Measurements from ENCODE around the gene WDHD1. TPM values are rescaled to one million over a fixed set of nuclear protein-coding genes. Genes with fewer than 3 reads are reported as not detected.

Gene WDHD1
- total and polyA plus RNA-seq, 2 of the 4 experiments (the other 2 are of a cell fraction), result 4.4 to 13.1 TPM

- dilution Hi-C loops (cut with HindIII; ENCODE audit: low sequenced_read_pairs, unreplicated experiment), result no loop called here
- Histone ChIP-seq H2AK9ac (replicated peaks; ENCODE audit: low read depth, low read length, poor library complexity) (no peak overlapping the region), H3K36me3 (ENCODE audit: control insufficient read depth, insufficient read depth, low read length) (no peaks in the 10 kb centered on the region; the same call in 1 of the 2 replicates), H4K8ac (ENCODE audit: low read depth in 2 of 2, low read length in 2 of 2) (no peak overlapping the region), H2BK20ac (ENCODE audit: low read depth, low read length) (no peak overlapping the region), H3K23ac (ENCODE audit: low read depth, low read length) (peak overlapping the region; percentile 63), H4K91ac (ENCODE audit: insufficient read depth, low read depth, low read length) (no peak overlapping the region), H4K5ac (ENCODE audit: low read depth, low read length) (peak overlapping the region; percentile 18; the same call in 1 of the 2 replicates), H4K20me1 (ENCODE audit: insufficient read depth, low read length) (peaks cover 7% of the 10 kb centered on the region; the same call in 1 of the 2 replicates), H3K14ac (replicated peaks; ENCODE audit: low read depth, low read length) (peak overlapping the region; percentile 3; the same call in 1 of the 2 replicates), H2BK5ac (ENCODE audit: low read depth, low read length, poor library complexity, severe bottlenecking) (no peak overlapping the region), H3K4me2 (ENCODE audit: low read depth, low read length) (peak overlapping the region; percentile 99), H2BK15ac (ENCODE audit: low read depth, low read length) (no peak overlapping the region), H3K9me3 (ENCODE audit: control insufficient read depth, insufficient read depth, low read length) (no peaks in the 10 kb centered on the region), H3K56ac (ENCODE audit: extremely low read depth, insufficient read depth, low read length) (no peak overlapping the region), H2AFZ (replicated peaks; ENCODE audit: low read length, poor library complexity) (no peak overlapping the region), H3K4ac (ENCODE audit: low read depth, low read length) (no peak overlapping the region), H3K4me3 (ENCODE audit: insufficient read depth, low read depth, low read length) (peak overlapping the region; percentile 83), H3K79me1 (ENCODE audit: low read depth in 1 of 2, low read length in 2 of 2) (peaks cover 19 to 58% of the 10 kb centered on the region in 2 experiments), H3K4me1 (ENCODE audit: control insufficient read depth, insufficient read depth, low read length) (peaks cover 5% of the 10 kb centered on the region; the same call in 1 of the 2 replicates), H3K9ac (ENCODE audit: low read depth, low read length) (peak overlapping the region; percentile 74), H3K9me1 (ENCODE audit: insufficient read depth, low read length) (no peaks in the 10 kb centered on the region), H3K27ac (ENCODE audit: insufficient read depth, low read length) (no peak overlapping the region), H3K18ac (ENCODE audit: low read depth, low read length) (no peak overlapping the region), H3K27me3 (ENCODE audit: control insufficient read depth, insufficient read depth, low read length) (no peaks in the 10 kb centered on the region), H2AK5ac (ENCODE audit: low read depth, low read length) (no peak overlapping the region), H2BK120ac (ENCODE audit: low read depth, low read length) (no peak overlapping the region)
- no peak for TF ChIP-seq NFE2L2 (IDR thresholded peaks at IDR 0.05; ENCODE audit: low read depth, low read length)
- no peak for TF ChIP-seq FOS (IDR thresholded peaks at IDR 0.05; ENCODE audit: low read depth, low read length)
- no peak for TF ChIP-seq BHLHE40 (IDR thresholded peaks at IDR 0.05; ENCODE audit: low read depth, low read length)
- TF ChIP-seq MXI1 (IDR thresholded peaks at IDR 0.05; ENCODE audit: borderline replicate concordance, low read depth, low read length), result no peak
- DNase-seq (peak; percentile 11), ATAC-seq (ENCODE audit: low read depth) (no peak)
- WGBS, 2 experiments (ENCODE audit: extremely low coverage in 2 of 2, insufficient read length in 1 of 2), result 0% methylated on average over 3 of the region's 8 CpGs; no CpG with 5 or more reads in 1 of the 2 experiments
- BruUV-seq (replicated peaks), result no TSS peak
- intact Hi-C loops (cut with micrococcal nuclease), result no loop called here
- ChIA-PET CTCF (no interaction called here), POLR2A (ENCODE audit: unreplicated experiment) (no interaction called here)
- in situ Hi-C loops (cut with MboI; ENCODE audit: low sequenced_read_pairs), result no loop called here
Observed at GRCh38 chr14:55028066-55028465, 1.2 kb upstream of the WDHD1 start.

Data from IMR-90 (cell line).